NCI-H2171 (cell line): ENCODE results near the gene LFNG.
A peak's percentile ranks its signal among the peaks of the same experiment; 100 is the strongest.
"Not testable (repeated sequence)": the region's sequence is repeated elsewhere in the genome, so short reads cannot be mapped to it uniquely, and the experiment has no call there.

ENCODE experiments used
- DNase-seq: peaks from one replicate; lab custom pipeline; 2025; lab: John Stamatoyannopoulos, UW

The LFNG gene

GRCh38 chr7:2545746-2546425 lies 26.3 kb downstream of the LFNG start:
- no peak for DNase-seq

- DNase-seq, result no peak
Observed at GRCh38 chr7:2546776-2547586, 27.4 kb downstream of the LFNG start.

GRCh38 chr7:2551418-2551817 lies 31.8 kb downstream of the LFNG start:
- DNase-seq, result no peak

DNA sequence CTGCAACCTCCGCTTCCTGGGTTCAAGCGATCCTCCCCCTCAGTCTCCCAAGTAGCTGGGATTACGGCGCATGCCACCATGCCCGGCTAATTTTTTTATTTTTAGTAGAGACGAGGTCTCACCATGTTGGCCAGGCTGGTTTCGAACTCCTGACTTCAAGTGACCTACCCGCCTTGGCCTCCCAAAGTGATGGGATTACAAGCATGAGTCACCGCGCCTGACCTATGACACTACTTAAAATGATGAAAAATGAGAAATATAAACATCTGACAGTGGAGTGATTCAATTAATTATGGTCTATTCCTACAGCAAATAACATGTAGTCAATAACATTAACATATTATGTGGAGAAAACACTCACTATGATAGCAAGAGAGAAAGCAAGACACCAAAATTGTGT lies 33.5 kb downstream of the LFNG start:
- DNase-seq, result no peak

DNA sequence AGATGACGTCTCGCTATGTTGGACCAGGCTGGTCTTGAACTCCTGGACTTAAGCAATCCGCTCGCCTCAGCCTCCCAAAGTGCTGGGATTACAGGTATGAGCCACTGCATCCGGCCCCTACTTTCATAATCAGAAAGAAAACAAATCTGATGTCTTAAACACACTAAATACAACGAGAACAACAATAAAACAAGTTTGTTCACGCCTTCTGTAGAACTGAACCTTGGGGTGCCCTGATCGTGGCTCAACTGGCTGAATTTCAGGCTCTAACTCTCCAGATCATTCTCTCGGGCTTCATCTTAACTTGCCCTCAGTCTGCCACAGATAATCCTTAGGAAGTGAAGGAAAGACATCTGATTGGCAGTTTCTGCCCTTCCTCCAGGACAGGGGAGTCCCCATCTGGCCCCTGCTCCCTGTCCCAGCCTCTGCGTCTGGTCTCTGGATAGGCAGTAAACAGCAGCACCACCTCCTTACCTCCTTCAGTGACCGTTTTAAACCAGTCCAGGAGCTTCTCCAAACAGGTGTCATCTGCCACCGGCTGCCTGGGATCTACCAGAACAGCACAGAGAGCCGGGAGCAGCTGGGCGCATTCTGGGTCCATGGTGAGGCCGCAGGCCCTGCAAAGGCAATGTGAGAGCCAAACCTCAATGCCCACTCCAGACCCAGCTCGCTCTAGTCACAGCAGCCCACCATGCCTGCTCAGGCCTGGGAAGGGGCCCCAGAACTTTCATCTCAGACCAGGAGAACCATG lies 34.4 kb downstream of the LFNG start:
- no peak for DNase-seq

DNA sequence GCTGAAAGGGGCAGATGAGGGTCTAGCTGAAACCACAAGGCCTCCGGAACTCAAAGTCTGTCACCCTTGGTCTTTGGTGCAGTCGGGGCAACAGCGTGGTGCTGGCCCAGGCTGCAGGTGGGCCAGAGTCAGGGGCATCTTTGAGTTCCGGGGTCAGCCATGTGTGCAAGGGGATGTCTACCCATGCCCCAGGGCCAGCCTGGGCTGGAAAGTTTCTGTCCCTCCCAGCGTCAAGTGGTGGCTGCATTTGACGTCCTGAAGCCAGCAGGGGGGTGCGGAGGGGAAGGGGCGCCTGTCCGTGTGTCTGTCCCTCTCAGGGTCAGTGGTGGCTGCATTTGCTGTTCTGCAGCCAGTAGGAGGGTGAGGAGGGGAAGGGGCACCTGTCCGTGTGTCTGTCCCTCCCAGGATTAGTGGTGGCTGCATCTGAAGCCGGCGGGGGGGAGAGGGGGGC lies 35.1 kb downstream of the LFNG start:
- no peak for DNase-seq

- peak; percentile 92 for DNase-seq
Observed at GRCh38 chr7:2555121-2556052, 35.8 kb downstream of the LFNG start, which contains the start of gene BRAT1. Gene BRAT1, minus strand, starts transcription at chr7:2555524. Its CDS starts 1,093 bp downstream, at chr7:2554431.

DNA sequence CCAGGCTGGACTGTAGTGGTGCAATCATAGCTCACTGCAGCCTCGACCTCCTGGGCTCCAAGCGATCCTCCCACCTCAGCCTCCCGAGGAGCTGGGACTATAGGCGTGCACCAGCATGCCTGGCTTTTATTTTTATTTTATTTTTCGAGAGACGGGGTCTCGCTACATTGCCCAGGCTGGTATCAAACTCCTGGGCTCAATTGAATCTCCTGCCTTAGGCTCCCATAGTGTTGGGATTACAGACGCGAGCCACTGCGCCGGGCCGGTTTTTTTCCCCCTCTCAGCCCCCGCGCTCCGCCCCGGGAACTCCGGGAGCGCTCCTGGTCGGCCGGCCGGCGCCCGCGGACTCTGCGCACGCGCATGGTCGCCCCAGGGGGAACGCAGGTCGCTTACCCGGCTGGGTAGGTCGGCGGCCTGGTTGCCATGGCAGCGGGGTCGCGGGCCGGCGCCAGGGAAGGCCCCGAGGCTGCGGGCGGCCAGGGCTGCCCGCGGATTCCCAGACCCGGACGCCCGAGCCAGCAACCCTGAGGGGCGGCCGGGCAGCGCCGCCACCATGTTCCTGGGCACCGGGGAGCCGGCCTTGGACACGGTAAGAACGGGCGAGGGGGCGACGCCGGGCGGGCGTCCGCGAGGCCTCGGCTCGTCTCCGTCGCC lies 39.2 kb downstream of the LFNG start, which contains the start of gene IQCE:
IQCE (plus strand) TSS at position 351 of the 654 bp plus-strand sequence; CDS start at position 554, 203 bp downstream.
- peak; percentile 80 for DNase-seq

GRCh38 chr7:2559283-2559950 lies 39.8 kb downstream of the LFNG start:
- DNase-seq, result no peak

- not testable (repeated sequence) for DNase-seq
Observed at GRCh38 chr7:2563955-2564354, 44.4 kb downstream of the LFNG start.

DNA sequence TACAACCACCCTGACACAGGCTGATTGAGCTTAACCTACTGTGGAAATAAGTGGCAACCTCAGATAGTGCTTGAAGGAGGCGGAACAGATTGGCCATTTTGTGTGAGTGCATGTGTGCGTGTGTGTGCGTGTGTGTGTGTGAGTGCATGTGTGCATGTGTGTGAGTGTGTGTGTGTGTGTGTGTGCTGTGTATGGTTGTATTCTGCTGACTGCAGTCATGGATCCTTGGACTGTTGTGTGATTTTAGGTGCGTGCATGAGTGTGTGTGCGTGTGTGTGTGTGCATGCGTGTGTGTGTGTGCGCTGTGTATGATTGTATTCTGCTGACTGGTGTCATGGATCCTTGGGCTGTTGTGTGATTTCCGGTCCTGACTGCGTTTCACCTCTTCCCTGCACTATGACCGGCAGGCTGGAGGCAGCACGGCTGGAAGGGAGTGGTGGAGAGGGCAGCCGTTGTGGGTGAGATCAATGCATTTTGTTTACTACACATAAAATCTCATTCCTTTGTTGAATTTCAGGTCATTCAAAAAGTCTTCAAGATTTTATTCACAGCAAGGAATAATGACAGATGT lies 45.5 kb downstream of the LFNG start:
- DNase-seq, result no peak

DNA sequence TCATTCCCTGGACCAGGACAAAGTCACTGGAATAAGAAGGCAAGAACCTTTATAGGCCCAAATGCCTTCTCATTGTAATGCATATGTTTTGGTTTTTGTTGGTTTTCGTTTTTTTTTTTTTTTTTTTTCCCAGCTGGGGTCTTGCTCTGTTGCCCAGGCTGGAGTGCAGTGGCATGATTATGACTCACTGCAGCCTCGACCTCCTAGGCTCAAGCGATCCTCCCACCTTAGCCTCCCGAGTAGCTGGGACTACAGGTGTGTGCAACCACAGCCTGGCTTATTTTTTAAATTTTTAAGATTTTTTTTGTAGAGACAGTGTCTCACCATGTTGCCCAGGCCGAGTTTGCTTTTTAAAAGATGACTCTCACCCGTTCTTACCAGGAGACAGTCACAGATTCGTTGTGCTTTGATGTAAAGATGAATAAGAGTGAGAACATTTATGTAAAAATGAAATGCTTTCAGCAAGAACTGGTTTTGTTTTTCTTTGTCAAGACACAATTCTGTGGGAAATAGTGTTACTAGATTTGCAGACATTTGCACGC lies 46.8 kb downstream of the LFNG start:
- no peak for DNase-seq

DNA sequence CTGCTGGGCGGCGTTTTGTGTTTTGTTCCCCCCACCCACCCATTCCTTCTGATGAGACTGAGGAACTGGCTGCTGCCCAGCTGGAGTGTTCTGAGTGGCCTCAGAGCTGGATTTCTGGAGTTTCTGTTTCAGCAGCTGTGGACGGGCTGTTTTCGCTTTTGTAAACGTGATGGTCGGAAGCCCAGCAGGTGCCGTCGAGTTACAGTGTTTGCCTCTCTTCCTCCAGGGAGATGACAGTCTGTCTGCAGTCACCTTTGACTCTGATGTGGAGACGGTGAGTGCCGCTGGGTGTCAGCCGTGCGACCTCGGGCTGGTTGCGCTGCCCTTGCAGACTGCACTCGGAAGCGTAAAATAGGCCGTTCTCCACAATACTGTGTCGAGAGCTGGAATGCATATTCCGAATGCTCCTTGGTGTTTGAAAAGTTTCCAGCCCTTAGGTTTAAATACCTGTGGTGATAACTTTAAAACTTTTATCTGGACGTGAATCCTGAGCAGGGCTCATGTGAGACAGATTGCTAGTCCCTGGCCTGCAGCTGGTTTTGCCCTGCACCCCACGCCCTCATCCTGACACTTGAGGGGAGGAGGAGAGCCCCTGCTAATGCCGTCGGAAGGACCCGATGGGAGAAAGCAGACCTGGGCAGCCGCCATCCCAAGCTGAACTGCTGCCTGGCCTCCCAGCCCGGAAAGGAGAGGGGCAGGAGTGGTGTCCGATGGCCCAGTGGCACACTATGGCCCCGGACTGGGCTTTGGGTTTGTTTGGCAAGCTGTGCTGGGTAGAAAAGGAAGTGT lies 47.5 kb downstream of the LFNG start:
- DNase-seq, result no peak

GRCh38 chr7:2567679-2568278 lies 48.2 kb downstream of the LFNG start:
- no peak for DNase-seq

DNA sequence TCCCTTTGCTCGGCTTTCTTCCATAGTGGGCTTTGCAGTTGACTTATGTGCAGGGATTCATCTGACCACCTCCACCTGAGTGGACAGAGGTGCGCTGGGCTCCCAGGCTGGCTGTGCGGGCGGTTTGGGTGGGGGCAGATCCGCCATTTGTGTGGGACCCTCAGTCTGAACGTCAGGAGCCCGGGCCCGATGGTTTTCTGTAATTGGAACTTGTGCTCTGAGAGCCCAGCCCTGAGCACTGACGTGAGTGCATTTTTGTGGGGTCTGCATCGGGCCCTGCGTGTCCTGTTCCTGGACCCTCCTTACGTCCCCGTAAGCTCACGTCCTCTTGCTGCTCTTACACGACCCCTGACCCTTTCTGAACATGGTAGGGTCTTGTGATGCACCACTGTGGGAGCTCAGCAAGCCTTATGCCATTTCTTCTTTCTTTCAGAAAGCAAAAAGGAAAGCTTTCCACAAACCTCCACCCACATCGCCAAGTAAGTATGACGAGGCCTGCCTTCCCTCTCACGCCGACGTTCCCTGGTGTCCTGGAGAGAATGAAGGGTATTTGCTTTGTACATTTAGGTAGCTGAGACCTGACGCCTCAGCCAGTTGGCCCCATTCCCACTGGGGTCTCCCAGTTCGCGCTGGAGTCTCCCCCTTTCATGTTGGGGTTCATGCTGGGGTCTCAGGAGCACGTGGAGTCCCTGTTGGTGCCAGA lies 49.1 kb downstream of the LFNG start:
- DNase-seq, result no peak

DNA sequence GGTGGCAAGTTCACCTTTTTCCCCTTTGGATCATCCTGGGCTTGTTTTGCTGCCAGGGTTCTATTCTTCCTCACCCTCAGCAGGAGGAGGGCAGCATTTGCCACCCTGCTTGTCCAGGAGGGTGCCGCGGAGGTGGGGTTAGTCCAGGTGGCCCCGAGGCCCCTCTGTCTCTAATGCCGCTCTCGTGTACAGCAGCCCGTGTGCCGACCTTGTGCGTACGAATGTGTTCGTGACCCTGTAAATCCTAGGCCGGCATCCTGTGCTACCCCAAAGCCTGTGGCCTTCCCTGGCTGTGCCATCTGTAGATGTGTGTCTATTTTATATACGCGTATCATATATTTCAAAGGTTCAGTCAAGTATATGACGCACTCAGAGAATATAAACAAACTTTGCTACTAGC lies 49.8 kb downstream of the LFNG start:
- no peak for DNase-seq

- no peak for DNase-seq
Observed at GRCh38 chr7:2570021-2570420, 50.4 kb downstream of the LFNG start.

DNA sequence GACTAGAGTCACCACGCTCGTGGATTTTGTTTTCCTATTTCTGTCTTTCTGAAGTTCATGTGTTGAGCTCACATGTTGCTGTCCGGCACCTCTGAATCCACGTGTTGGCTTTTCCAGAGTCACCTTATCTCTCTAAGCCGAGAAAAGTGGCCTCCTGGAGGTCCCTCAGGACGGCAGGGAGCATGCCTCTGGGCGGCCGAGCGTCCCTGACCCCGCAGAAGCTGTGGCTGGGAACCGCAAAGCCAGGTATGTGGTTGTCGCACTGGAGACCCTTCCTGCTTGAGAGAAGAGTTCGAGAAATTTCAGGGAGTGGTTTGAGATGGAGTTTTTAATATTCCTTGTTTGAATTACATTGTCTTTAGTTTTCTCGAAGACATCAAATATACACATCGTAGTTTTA lies 51.8 kb downstream of the LFNG start:
- no peak for DNase-seq
